ENCODE measurements around the gene DHDDS.

DNA sequence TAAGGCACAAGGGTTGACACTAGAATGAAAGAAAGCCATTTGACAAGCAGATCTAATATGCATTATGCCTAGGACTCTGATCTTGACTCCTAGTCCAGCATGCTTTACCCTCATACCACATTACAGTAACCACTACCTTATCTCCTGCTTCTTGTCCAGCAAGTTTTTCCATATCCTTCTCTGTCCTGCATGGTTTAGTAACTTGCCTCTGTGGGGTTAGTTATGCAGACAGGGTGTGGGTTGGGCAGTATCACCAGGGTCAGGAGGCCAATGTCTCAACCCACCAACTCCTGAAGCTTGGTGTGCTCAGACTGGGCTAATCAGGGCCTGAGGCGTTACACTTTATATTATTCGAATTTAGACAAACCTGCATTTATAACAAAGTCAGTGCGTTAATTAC lies 18.8 kb downstream of the DHDDS start:
- TF ChIP-seq, protein P1, sequence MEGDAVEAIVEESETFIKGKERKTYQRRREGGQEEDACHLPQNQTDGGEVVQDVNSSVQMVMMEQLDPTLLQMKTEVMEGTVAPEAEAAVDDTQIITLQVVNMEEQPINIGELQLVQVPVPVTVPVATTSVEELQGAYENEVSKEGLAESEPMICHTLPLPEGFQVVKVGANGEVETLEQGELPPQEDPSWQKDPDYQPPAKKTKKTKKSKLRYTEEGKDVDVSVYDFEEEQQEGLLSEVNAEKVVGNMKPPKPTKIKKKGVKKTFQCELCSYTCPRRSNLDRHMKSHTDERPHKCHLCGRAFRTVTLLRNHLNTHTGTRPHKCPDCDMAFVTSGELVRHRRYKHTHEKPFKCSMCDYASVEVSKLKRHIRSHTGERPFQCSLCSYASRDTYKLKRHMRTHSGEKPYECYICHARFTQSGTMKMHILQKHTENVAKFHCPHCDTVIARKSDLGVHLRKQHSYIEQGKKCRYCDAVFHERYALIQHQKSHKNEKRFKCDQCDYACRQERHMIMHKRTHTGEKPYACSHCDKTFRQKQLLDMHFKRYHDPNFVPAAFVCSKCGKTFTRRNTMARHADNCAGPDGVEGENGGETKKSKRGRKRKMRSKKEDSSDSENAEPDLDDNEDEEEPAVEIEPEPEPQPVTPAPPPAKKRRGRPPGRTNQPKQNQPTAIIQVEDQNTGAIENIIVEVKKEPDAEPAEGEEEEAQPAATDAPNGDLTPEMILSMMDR (IDR thresholded peaks at IDR 0.05; ENCODE audit: low read depth, low read length): no peak
- TF ChIP-seq, protein P2, sequence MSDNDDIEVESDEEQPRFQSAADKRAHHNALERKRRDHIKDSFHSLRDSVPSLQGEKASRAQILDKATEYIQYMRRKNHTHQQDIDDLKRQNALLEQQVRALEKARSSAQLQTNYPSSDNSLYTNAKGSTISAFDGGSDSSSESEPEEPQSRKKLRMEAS (IDR thresholded peaks at IDR 0.05; ENCODE audit: low read depth, low read length): no peak
- TF ChIP-seq POLR2A (IDR thresholded peaks at IDR 0.05; ENCODE audit: extremely low read depth, insufficient read length): no peak

Measured in NB4 (cell line).